MCF 10A (cell line): ENCODE data around the gene CYP4F3. TPM values are rescaled to one million over a fixed set of nuclear protein-coding genes. Genes with fewer than 3 reads are reported as not detected.
A peak's percentile ranks its signal among the peaks of the same experiment; 100 is the strongest.

ENCODE experiments used
- BruUV-seq: library from RNA; stranded (reverse); fragments of 400-500 nt; replicated peaks from 2 replicates; lab custom pipeline; 2021; lab: Mats Ljungman, UMichigan
- CTCF ChIA-PET: fragments of 300-600 bp; sonication (Branson Sonifier 250); formaldehyde crosslinking; extraction: SDS; loops from one replicate; lab custom pipeline; 2021; ENCODE audit warnings: antibody characterized with exemption, inconsistent platforms; lab: Yijun Ruan, JAX
- POLR2A ChIA-PET: fragments of 300-600, 350-650 bp; sonication (Branson Sonifier 250); formaldehyde crosslinking; extraction: SDS; loops from one replicate; lab custom pipeline; 2020; ENCODE audit warnings: antibody characterized with exemption, inconsistent platforms; lab: Yijun Ruan, JAX
- DNase-seq: peaks from one replicate; pipeline ENCODE4 v3.0.0-alpha.2; 2018; ENCODE audit not compliant: unreplicated experiment
- H3K27ac Mint-ChIP-seq: one replicate; pipeline ENCODE4 v1.8.0; 2022; ENCODE audit warnings: mild to moderate bottlenecking, low read depth, mixed read lengths; ENCODE audit not compliant: unreplicated experiment
- H3K27me3 Mint-ChIP-seq: one replicate; pipeline ENCODE4 v1.8.0; 2022; ENCODE audit warnings: mixed read lengths; ENCODE audit not compliant: insufficient read depth, unreplicated experiment
- H3K36me3 Mint-ChIP-seq: one replicate; pipeline ENCODE4 v1.8.0; 2022; ENCODE audit warnings: mild to moderate bottlenecking, moderate library complexity, mixed read lengths; ENCODE audit not compliant: insufficient read depth, unreplicated experiment
- H3K4me1 Mint-ChIP-seq: one replicate; pipeline ENCODE4 v1.8.0; 2022; ENCODE audit warnings: mixed read lengths; ENCODE audit not compliant: insufficient read depth, unreplicated experiment
- H3K4me3 Mint-ChIP-seq: one replicate; pipeline ENCODE4 v1.8.0; 2022; ENCODE audit warnings: mild to moderate bottlenecking, moderate library complexity, mixed read lengths; ENCODE audit not compliant: unreplicated experiment
- H3K9me3 Mint-ChIP-seq: one replicate; pipeline ENCODE4 v1.8.0; 2022; ENCODE audit warnings: mixed read lengths; ENCODE audit not compliant: unreplicated experiment
- intact Hi-C: fragments of 100-400 bp; cut with micrococcal nuclease; formaldehyde crosslinking; loops from 2 replicates; pipeline ENCODE4 v1.14.1; 2022
- total RNA-seq: library from RNA; stranded (reverse); gene quantifications from 2 replicates; pipeline ENCODE4 v1.2.3, GENCODE V29; 2022
- TF ChIP-seq, protein P1 (sequence below): fragments of 200-600 bp; IDR thresholded peaks from one replicate; pipeline ENCODE4 v1.8.0; 2022; ENCODE audit warnings: antibody characterized with exemption, mild to moderate bottlenecking; ENCODE audit not compliant: unreplicated experiment

The CYP4F3 gene
- total RNA-seq, 1 experiment from 2014 or later: 0.75 TPM

DNA sequence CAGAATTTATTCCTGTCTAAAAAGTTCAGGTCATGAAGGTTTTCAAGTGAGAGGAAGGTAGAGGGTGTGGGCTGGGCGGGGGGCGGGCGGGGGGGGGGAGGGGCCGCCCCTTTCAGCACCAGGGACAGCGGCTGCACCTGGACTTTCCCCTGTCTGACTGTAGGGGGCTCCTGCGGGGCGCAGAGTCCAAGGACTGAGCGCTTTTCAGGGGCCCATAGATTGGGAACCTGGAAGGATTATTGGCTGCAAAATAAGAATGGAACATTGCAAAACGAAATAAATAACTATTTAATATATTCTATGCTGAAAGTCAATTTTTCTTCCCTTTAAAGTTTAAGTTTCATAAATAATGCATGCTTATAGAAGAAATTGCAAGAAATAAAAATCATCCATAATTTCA lies 8.9 kb upstream of the CYP4F3 start:
- H3K4me3 Mint-ChIP-seq: no peak overlapping the region
- CTCF ChIA-PET: interaction anchor here (0.6 to 3.5 kb wide), 4 partner anchors 17 to 553 kb away, joined by 3 to 22 read pairs (median 5); partner anchors contain the start of gene FAM32A
- TF ChIP-seq, protein P1, sequence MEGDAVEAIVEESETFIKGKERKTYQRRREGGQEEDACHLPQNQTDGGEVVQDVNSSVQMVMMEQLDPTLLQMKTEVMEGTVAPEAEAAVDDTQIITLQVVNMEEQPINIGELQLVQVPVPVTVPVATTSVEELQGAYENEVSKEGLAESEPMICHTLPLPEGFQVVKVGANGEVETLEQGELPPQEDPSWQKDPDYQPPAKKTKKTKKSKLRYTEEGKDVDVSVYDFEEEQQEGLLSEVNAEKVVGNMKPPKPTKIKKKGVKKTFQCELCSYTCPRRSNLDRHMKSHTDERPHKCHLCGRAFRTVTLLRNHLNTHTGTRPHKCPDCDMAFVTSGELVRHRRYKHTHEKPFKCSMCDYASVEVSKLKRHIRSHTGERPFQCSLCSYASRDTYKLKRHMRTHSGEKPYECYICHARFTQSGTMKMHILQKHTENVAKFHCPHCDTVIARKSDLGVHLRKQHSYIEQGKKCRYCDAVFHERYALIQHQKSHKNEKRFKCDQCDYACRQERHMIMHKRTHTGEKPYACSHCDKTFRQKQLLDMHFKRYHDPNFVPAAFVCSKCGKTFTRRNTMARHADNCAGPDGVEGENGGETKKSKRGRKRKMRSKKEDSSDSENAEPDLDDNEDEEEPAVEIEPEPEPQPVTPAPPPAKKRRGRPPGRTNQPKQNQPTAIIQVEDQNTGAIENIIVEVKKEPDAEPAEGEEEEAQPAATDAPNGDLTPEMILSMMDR: peak; percentile 63
- BruUV-seq: no TSS peak
- H3K4me1 Mint-ChIP-seq: no peaks in the 10 kb centered on the region
- H3K9me3 Mint-ChIP-seq: peaks cover 4% of the 10 kb centered on the region
- H3K27ac Mint-ChIP-seq: no peak overlapping the region
- POLR2A ChIA-PET: no interaction called here
- no peaks in the 10 kb centered on the region for H3K27me3 Mint-ChIP-seq
- no peaks in the 10 kb centered on the region for H3K36me3 Mint-ChIP-seq
- intact Hi-C loops: no loop called here
- DNase-seq: peak; percentile 44

DNA sequence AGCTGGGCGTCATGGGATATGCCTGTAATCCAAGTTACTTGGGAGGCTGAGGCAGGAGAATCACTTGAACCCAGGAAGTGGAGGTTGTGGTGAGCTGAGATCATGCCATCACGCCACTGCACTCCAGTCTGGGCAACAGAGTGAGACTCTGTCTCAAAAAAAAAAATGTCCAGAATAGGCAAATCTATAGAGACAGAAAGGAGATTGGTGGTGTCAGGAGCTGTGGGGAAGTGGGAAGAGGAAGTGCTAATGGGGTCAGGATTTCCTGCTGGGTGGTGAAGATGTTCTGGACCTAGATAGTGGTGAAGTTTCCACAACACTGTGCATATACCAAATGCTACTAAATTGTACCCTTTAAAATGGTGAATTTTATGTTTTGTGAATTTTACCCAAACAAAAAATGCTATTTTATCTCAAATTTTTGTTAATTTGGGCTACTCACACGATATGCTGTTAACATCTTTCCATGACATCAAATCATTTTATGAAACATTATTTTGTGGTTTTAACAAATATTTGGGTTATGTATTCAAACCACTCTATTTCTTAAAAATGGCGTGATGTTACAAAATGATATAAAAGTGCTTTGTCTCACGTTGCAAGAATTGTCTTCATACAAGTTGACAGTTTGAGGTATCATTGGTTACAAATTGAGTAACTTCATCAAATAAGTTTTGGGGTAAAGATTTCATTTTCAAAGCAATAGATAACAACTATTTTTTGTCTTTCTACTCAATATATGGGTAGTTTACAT lies 7.4 kb upstream of the CYP4F3 start:
- POLR2A ChIA-PET: interaction anchor here (0.6 kb wide), 1 partner anchor 192 kb away, joined by 5 read pairs; no protein-coding TSS in a partner anchor
- no peak overlapping the region for H3K27ac Mint-ChIP-seq
- BruUV-seq: no TSS peak
- TF ChIP-seq, protein P1: no peak
- CTCF ChIA-PET: interaction anchor here (1.2 kb wide), 2 partner anchors 9 to 177 kb away, joined by 3 read pairs; no protein-coding TSS in a partner anchor
- H3K36me3 Mint-ChIP-seq: no peaks in the 10 kb centered on the region
- DNase-seq: no peak
- H3K27me3 Mint-ChIP-seq: no peaks in the 10 kb centered on the region
- H3K9me3 Mint-ChIP-seq: peaks cover 4% of the 10 kb centered on the region
- H3K4me3 Mint-ChIP-seq: no peak overlapping the region
- intact Hi-C loops: no loop called here
- H3K4me1 Mint-ChIP-seq: no peaks in the 10 kb centered on the region

DNA sequence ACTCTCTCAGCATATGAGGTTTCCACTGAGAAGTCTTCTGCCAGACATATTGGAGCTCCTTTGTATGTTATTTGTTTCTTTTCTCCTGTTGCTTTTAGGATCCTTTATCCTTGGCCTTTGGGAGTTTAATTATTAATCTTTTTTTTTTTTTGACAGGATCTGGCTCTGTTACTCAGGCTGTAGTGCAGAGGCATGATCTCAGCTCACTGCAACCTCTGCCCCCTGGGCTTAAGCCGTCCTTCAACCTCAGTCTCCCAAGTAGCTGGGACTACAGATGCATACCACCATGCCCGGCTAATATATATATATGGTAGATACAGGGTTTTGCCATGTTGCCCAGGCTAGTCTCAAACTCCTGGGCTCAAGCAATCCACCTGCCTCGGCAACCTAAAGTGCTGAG lies 6.6 kb upstream of the CYP4F3 start:
- Mint-ChIP-seq H3K27ac (no peak overlapping the region), H3K4me3 (no peak overlapping the region), H3K27me3 (no peaks in the 10 kb centered on the region), H3K4me1 (no peaks in the 10 kb centered on the region), H3K36me3 (no peaks in the 10 kb centered on the region), H3K9me3 (peaks cover 4% of the 10 kb centered on the region)
- TF ChIP-seq, protein P1: no peak
- POLR2A ChIA-PET: no interaction called here
- CTCF ChIA-PET: interaction anchor here (0.5 to 1.5 kb wide), 4 partner anchors 48 to 882 kb away, joined by 3 to 5 read pairs (median 3); no protein-coding TSS in a partner anchor
- DNase-seq: no peak
- intact Hi-C loops: no loop called here
- no TSS peak for BruUV-seq

DNA sequence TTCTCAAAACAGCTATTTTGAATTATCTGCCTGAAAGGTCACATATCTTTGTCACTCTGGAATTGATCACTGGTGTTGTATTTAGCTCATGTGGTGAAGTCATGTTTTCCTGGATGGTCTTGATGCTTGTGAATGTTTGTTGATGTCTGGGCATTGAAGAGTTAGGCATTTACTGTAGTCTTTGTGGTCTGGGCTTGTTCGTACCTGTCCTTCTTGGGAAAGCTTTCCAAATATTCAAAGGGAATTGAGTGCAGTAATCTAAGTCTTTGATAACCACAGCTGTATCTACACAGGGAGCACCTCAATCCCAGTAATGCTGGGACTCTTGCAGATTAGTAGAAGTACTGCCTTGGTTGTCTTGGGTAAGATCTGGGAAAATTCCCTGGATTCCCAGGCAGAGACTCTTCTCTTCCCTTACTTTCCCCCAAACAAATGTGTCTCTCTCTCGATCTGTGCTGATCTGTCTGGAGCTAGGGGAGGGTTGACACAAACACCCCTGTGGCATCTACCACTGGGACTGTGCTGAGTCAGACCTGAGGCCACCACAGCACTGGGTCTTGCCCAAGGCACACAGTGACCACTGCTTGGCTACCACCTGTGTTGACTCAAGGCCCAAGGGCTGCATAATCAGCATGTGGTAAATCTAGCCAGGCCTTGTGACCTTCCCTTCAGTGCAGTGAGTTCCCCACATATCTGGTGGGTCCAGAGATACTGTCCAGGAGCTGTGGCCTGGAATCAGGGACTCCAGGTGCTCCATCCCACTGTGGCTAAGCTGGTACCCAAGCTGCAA lies 5.5 kb upstream of the CYP4F3 start:
- TF ChIP-seq, protein P1: no peak
- POLR2A ChIA-PET: interaction anchor here (0.5 to 1.0 kb wide), 2 partner anchors 31 to 202 kb away, joined by 3 to 5 read pairs; no protein-coding TSS in a partner anchor
- Mint-ChIP-seq H3K27me3 (no peaks in the 10 kb centered on the region), H3K4me1 (peaks cover 4% of the 10 kb centered on the region), H3K9me3 (peaks cover 4% of the 10 kb centered on the region), H3K4me3 (no peak overlapping the region), H3K36me3 (no peaks in the 10 kb centered on the region), H3K27ac (no peak overlapping the region)
- CTCF ChIA-PET: interaction anchor here (0.6 to 1.5 kb wide), 5 partner anchors 46 to 551 kb away, joined by 3 to 5 read pairs (median 4); no protein-coding TSS in a partner anchor
- peak; percentile 30 for DNase-seq
- intact Hi-C loops: no loop called here
- no TSS peak for BruUV-seq
